Stimulated activated CD4-positive, alpha-beta T cell treated with anti-CD3 and anti-CD28 coated beads, Interleukin-12 subunit alpha, Interleukin-12 subunit beta, amount 100 ng/mL, for 48 hours (primary cell): ENCODE measurements around the gene ZDHHC7.

Experiments used
- DNase-seq, 3 donors: peaks; one replicate each; pipeline ENCODE4 v3.0.0-alpha.2; 2020; ENCODE audit warnings: low read depth in 2 of 3, low spot score in 1 of 3

The ZDHHC7 gene

GRCh38 chr16:84965428-84966415, 45.6 kb downstream of the ZDHHC7 start:
- DNase-seq = no peak

GRCh38 chr16:84964386-84965128, 46.8 kb downstream of the ZDHHC7 start:
- no peak for DNase-seq

DNA sequence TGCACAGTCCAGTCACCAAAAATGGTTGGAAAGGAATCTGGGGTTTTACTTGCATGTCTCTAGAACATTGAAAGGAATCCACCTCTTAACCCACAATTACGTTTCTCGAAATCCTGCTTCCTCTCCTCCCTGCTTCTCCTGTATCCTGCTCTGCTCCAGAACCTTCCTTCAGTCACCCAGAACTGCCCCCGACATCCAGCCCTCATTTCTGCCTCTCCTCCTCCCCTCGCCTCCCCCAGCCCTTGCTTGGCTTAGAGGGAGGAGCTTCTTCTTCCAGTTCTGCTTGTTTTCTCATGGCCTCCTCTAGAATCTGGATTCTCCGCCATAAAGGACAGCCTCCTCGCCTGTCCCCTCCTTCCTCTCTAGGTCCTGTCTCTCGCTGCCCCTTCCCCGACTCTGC, 48.3 kb downstream of the ZDHHC7 start:
- no peak for DNase-seq

DNA sequence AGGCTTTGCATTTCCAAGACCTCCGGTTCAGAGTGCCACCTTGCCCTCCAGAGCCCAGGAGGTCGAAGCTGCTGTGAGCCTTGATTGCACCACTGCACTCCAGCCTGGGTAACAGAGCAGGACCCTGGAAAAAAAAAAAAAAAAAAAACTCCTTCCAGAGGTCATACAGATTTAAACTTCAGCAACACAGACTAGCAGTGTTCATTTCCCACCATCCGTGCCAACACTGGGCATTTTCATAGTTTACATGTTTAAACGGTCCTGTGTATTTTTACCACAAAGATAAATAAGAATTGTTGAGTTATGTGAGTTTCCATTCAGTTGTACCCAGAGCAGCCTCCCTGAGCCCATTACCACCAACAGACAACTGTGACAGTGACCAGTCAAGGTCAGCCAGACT, 50.4 kb downstream of the ZDHHC7 start:
- DNase-seq = no peak

- DNase-seq = no peak
These were observed 51.4 kb downstream of the ZDHHC7 start for GRCh38 chr16:84959784-84960417.

GRCh38 chr16:84959045-84959576, 52.2 kb downstream of the ZDHHC7 start:
- DNase-seq = no peak

DNA sequence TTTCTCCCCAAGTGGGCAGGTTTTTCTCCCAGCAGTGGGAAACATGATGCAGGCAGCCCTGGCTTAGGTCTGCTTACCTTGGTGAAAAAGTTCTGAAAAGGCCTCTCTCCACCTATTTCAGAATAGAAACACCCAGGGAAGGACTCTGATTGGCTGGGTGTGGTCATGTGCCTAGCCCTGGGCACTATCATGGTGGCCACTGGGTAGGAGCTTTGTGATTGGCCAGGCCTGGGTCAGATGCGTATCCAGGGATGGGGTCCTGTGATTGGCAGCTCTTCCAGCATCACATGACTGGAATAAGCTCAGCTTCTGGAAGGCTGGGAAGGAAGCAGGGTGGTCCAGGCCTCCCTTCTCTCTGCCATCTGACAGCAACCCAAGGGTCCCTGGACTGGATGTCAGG, 53.5 kb downstream of the ZDHHC7 start:
- no peak for DNase-seq

GRCh38 chr16:84957192-84957591, 54.1 kb downstream of the ZDHHC7 start:
- DNase-seq = no peak

- DNase-seq = no peak
These were observed 55.9 kb downstream of the ZDHHC7 start for GRCh38 chr16:84955427-84955826.

DNA sequence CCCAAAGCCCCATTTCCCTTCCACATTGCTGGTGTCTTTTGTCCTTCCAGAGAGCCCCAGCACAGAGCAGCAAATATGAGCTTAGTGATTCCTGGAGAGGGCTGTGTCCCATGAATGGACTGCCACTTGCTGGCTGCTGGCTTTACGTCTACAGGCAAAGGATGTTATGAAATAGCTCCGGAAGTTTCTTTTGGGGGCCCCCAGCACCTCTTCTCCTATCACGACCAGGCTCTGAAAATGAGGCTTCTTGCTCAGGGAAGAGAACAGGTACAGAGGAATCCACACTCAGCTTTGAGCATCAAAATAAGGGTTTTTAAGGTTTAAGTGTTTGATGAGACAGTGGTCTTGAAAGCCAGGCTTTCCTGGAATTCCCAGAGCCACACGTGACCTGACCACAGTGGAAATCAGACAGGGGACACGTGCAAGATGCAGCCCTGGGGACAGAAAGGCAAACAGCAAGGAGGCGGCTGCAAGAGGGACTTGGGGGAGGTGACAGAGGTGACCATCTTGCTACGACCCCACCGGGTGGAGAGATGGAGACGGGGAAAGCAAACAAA, 58.1 kb downstream of the ZDHHC7 start:
- DNase-seq = no peak

DNA sequence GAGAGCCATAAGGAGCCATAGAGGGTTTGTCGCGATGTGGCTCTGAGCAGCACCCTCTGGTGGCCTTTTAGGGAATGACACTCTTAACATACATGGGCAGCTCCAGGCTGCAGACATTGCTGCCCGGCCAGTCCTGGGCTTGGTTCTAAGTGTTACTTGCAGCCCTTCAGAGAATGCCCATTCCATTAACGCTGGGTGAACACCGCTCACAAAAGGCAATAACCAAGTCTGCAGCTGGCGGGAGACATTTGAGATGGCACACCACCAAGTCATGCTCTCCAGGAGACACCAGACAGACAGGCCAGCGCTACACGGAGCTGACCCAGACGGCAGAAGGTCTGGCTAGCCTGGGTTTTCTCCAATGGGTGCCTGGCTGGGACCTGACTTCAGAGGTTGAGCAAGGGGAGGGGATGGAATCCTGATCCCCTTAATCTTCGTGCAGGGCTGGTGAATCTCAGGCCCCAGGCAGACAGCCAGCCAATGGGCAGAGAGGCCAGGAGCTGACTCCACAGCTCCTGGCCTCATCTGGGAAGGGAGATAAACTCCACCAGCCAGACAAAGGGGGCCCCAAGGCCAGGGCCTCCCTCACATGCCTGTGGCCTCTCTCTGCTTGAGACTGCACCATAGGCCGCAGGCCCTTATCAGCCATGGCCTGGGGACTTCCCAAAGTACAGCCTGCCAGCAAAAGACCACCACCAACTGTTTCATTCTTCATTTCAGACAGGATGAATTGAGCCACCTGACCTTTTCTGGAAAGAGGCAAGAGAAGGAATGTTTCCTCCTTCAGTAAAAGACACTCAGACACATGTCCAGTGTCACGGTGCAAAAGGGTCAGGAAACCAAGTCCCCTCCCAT, 58.8 kb downstream of the ZDHHC7 start:
- peak; percentile 40 to 74 (median 46) for DNase-seq

DNA sequence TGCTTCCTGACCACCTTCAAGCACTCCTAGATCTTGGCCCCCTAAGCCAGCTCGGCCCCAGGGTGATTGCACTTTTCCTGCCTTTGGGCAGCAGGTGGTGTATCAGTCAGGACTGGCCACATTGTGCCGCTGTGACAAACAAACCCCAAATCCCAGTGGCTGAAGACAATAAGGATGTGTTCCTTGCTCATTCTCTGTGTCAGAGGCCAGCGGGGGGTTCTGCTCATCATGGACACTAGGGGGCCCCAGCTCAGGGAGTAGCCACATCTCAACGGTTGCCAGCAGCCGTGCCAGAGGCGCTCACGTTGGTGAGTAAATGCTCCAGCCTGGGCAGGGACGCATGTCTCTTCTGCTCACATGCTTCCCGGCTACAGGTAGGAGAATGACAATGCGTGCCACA, 60.4 kb downstream of the ZDHHC7 start:
- no peak for DNase-seq

DNA sequence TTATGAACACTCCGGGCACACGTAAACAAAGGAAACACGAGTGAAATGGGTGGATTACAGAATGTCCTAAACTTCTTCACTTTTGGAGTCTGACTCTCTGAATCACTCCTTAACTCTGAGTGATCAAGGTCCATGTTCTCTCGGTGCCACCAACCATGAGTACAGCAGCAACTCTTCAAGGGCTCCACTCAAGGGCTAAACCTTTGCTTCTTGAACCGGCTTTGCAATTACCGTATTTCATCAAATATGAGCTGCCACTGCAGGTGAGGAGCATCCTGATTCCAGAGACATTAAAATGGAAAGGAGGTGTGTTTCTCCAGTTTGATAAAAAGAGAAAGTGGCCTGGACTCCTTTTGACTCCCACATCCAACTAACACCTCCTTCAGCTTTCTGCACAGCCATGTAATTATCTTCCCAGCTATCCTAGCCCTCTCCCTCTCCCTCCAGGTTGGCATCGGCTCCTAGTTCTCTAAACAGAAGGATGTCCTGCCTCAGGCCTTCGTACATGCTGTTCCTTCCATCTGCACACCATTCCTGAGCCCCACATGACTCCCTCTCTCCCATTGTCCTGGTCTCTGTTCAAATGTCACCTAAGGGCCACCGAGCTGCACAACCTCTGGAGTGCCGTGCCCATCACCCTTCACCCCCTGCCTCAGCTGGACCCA, 61.4 kb downstream of the ZDHHC7 start:
- DNase-seq = no peak

GRCh38 chr16:84948851-84949610, 62.3 kb downstream of the ZDHHC7 start:
- DNase-seq = no peak

DNA sequence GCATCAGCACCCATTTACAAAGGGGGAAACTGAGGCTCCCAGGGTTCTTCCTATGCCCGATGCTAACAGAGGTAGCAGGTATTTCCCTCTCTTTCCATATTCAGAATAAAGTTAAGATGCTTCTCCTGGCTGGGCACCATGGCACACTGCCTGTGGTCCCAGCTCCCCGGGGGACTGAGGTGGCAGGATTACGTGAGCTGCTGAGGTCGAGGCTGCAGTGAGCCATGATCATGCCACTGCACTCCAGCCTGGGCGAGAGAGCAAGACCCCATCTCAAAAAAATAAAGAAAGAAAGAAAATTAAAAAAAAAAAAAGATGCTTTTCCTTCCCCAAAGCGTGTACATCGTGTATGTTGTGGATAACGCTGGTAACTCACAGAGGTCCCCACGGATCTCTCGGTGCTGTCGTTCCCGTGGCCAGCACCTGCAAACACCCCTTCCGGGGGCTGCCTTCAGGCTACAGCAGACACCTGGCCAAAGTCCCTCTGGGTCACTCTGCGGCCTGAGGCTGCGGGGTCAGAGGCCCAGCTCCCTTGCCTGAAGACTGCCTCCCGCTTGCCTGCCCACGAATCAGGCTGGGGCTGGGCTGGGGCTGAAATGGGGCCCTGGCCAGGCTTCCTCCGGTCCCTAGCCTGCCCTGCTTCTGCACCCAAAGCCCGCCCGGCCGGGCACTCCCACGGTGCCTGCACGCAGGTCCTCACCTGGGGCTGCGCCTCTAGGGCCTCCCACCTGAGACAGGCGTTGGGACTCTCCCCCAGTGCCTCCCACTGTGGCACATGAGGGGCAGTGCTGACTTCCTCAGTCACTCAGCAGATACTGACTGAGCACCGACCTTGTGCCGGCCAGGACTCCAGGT, 63.1 kb downstream of the ZDHHC7 start:
- no peak for DNase-seq

GRCh38 chr16:84947022-84947421, 64.3 kb downstream of the ZDHHC7 start:
- DNase-seq = no peak

DNA sequence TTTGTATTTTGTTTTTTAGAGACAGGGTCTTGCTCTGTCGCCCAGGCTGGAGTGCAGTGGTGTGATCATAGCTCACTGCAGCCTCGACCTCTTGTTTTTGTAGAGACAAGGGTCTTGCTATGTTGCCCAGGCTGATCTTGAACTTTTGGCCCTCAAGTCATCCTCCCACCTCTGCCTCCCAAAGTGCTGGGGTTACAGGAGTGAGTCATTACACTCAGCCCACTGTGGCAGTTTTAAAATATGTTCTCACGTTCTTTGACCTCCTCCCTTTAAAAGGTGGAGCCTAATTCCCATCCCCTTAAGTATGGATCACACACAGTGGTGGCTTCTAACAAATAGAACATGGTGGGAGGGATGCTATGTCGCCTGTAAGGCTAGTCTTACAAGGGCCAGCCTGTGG, 67.7 kb downstream of the ZDHHC7 start:
- DNase-seq = no peak

DNA sequence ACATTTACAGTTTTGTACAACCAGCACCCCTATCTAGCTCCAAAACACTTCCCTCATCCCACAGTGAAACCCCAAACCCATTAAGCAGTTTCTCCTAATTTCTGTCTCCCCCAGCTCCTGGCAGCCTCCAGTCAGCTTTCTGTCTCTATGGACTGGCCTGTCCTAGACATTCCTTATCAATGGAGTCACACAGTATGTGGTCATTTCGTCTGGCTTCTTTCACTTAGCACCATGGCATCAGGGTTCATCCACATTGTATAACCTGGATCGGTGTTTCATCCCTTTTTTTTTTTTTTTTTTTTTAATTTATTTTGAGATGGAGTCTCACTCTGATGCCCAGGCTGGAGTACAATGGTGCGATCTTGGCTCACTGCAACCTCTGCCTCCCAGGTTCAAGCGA, 68.5 kb downstream of the ZDHHC7 start:
- no peak for DNase-seq
